ENCODE data around the gene FBXO2.
A peak's percentile ranks its signal among the peaks of the same experiment; 100 is the strongest.

The FBXO2 gene

DNA sequence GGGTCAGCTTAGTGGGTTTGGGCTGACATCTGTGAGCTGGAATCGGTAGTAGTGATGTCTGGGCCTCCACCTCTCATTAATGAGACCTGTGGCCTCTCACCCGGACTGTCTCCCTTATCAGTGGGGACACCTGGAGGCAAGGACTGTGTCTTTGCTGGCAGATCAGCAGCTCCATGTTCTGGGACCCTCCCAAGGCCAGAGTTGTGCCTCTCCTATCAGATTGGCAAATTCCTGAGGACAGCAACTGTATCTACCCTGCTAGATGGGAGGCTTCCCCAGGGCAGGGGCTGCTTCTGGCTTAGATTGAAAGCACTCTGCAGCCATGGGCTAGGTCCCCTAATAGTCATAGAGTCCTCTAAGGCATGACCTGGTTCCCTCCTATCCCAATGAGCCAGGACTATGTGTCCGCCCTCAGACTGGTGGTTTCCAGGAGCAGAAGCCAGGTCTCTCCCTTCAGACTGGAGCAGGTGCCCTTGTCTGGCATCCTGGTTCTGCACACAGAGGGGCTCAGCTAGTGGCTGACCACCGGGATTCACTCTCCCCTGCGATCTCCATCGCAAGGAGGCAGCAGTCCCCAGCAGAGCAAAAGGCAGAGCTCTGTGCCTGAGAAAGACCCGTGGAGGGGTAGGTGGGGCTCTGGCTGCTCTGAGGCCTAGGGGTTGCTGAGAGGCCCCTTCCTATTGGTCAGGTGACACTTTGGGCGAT lies 43.1 kb upstream of the FBXO2 start:
- TF ChIP-seq CTCF (conservative IDR thresholded peaks at IDR 0.05) = no peak
- no peak overlapping the region for H3K27ac ChIP-seq

DNA sequence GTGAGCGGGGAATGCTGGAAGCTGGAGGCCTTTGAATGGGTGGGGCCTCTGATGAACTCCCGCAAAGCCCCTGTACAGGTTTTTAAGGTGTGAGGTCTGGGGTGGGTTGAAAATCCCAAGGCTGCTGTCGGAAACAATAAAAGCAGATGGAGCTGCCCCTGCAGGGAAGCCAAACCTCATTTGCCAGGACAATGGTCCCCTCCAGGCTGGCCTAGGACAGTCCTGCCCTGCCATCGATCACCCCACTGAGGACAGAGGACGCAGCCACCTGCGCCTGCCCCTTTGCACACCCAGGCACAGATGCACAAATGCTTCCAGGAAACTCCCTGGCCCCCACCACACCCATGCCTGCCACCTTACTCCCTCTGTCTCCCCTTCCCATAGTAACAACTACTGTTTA lies 41.6 kb upstream of the FBXO2 start:
- no peak for TF ChIP-seq CTCF (conservative IDR thresholded peaks at IDR 0.05)
- no peak overlapping the region for H3K27ac ChIP-seq

DNA sequence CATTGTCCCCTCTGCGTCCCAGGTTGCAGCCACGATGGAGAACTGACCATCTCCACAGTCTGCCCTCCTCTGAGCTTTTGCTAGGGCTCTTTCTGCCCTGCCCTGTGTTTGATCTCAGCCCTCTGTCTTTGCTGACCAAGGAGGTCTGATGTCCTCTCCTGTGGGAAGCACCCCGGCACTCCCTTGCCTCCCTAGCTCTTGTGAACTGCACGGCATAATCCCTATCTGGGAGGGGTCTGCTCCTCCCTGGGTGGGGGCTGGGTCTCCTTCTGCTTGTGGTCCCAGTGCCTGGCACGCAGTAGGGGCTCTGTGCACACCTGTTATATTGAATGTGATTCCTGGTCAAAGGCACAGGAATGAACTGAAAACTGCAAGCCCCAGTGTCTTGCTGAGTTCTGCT lies 39.7 kb upstream of the FBXO2 start:
- no peak overlapping the region for H3K27ac ChIP-seq
- TF ChIP-seq CTCF (conservative IDR thresholded peaks at IDR 0.05) = no peak

GRCh38 chr1:11693024-11693590 lies 38.9 kb upstream of the FBXO2 start:
- TF ChIP-seq CTCF (conservative IDR thresholded peaks at IDR 0.05) = no peak
- no peak overlapping the region for H3K27ac ChIP-seq

GRCh38 chr1:11691928-11692711 lies 37.9 kb upstream of the FBXO2 start:
- H3K27ac ChIP-seq = peak overlapping the region; percentile 67; the same call in 1 of the 2 replicates
- no peak for TF ChIP-seq CTCF (conservative IDR thresholded peaks at IDR 0.05)

GRCh38 chr1:11691302-11691914 lies 37.2 kb upstream of the FBXO2 start, which contains the start of gene DRAXIN:
Gene DRAXIN, plus strand, starts transcription at chr1:11691710. Its CDS starts 14,549 bp downstream, at chr1:11706259.
- no peak for TF ChIP-seq CTCF (conservative IDR thresholded peaks at IDR 0.05)
- peak within 1 kb of the TSS; percentile 67 for H3K27ac ChIP-seq

Measured in VCaP (cell line).